Neuronal stem cell (in vitro differentiated cells): ENCODE measurements around the gene MYO10.
A peak's percentile ranks its signal among the peaks of the same experiment; 100 is the strongest.

Experiments used
- DNase-seq: peaks from one replicate; pipeline ENCODE4 v3.0.0-alpha.2; 2013; ENCODE audit warnings: low spot score
- H2AFZ ChIP-seq: one replicate; pipeline ENCODE4 v1.6.1; 2013; ENCODE audit warnings: mild to moderate bottlenecking, low read length, inconsistent platforms
- H2AK5ac ChIP-seq: 2 replicates; pipeline ENCODE4 v1.6.1; 2013; ENCODE audit warnings: low read depth, mild to moderate bottlenecking, inconsistent platforms, low read length, moderate library complexity, mixed read lengths
- H2BK120ac ChIP-seq: 2 replicates; pipeline ENCODE4 v1.6.1; 2013; ENCODE audit warnings: low read depth, mild to moderate bottlenecking, inconsistent platforms, low read length, moderate library complexity, mixed read lengths
- H2BK12ac ChIP-seq: one replicate; pipeline ENCODE4 v1.6.1; 2013; ENCODE audit warnings: low read length, inconsistent platforms
- H2BK15ac ChIP-seq: 2 replicates; pipeline ENCODE4 v1.6.1; 2013; ENCODE audit warnings: mild to moderate bottlenecking, low read length, inconsistent platforms, mixed read lengths
- H2BK5ac ChIP-seq: one replicate; pipeline ENCODE4 v1.6.1; 2013; ENCODE audit warnings: inconsistent platforms, mild to moderate bottlenecking, low read length, moderate library complexity
- H3K14ac ChIP-seq: one replicate; pipeline ENCODE4 v1.6.1; 2013; ENCODE audit warnings: low read length, inconsistent platforms
- H3K18ac ChIP-seq: 2 replicates; pipeline ENCODE4 v1.6.1; 2013; ENCODE audit warnings: low read length, inconsistent platforms
- H3K23ac ChIP-seq: 2 replicates; pipeline ENCODE4 v1.6.1; 2013; ENCODE audit warnings: low read depth, mild to moderate bottlenecking, mixed read lengths, low read length, inconsistent platforms; ENCODE audit not compliant: poor library complexity
- H3K27ac ChIP-seq: replicated peaks from 3 replicates; pipeline ENCODE4 v1.5.1; 2013; ENCODE audit warnings: low read length, inconsistent platforms
- H3K27me3 ChIP-seq, 3 experiments: 2 replicates each; pipeline ENCODE4 v1.6.1; 2013; ENCODE audit warnings: low read length in 3 of 3, mild to moderate bottlenecking in 2 of 3, inconsistent platforms in 1 of 3, low read depth in 1 of 3, mixed read lengths in 1 of 3, moderate library complexity in 1 of 3; ENCODE audit not compliant: control insufficient read depth in 3 of 3, insufficient read depth in 3 of 3
- H3K36me3 ChIP-seq, 2 donors: replicated peaks in 1 of 2; 2 replicates each; pipeline ENCODE4 v1.6.1; 2013; ENCODE audit warnings: low read length in 2 of 2; ENCODE audit not compliant: control insufficient read depth in 2 of 2, insufficient read depth in 2 of 2
- H3K4ac ChIP-seq: 2 replicates; pipeline ENCODE4 v1.6.1; 2013; ENCODE audit warnings: inconsistent platforms, mild to moderate bottlenecking, low read length, moderate library complexity
- H3K4me1 ChIP-seq, 2 donors: 1 replicate in 1 of 2; 2 replicates in 1 of 2; pipeline ENCODE4 v1.6.1; 2013; ENCODE audit warnings: low read length in 2 of 2, low read depth in 1 of 2; ENCODE audit not compliant: control insufficient read depth in 2 of 2, insufficient read depth in 1 of 2
- H3K4me2 ChIP-seq: one replicate; pipeline ENCODE4 v1.6.1; 2013; ENCODE audit warnings: mild to moderate bottlenecking, low read length, inconsistent platforms; ENCODE audit not compliant: insufficient read depth, poor library complexity, severe bottlenecking
- H3K4me3 ChIP-seq, 2 donors: 2 replicates each; pipeline ENCODE4 v1.5.1; 2013; ENCODE audit warnings: low read length in 2 of 2, mild to moderate bottlenecking in 2 of 2, inconsistent platforms in 1 of 2, moderate library complexity in 1 of 2
- H3K79me1 ChIP-seq: one replicate; pipeline ENCODE4 v1.6.1; 2013; ENCODE audit warnings: low read depth, mild to moderate bottlenecking, inconsistent platforms, low read length, moderate library complexity
- H3K9ac ChIP-seq: one replicate; pipeline ENCODE4 v1.6.1; 2013; ENCODE audit warnings: mild to moderate bottlenecking, low read depth, low read length, inconsistent platforms; ENCODE audit not compliant: poor library complexity
- H3K9me3 ChIP-seq, 2 donors: replicated peaks in 1 of 2; 2 replicates each; pipeline versions ENCODE3 to v1.6.1; 2013; ENCODE audit warnings: low read length in 2 of 2, mild to moderate bottlenecking in 2 of 2, inconsistent platforms in 1 of 2, low read depth in 1 of 2, mixed read lengths in 1 of 2, moderate library complexity in 1 of 2; ENCODE audit not compliant: control insufficient read depth in 2 of 2, insufficient read depth in 1 of 2
- H4K8ac ChIP-seq: one replicate; pipeline ENCODE4 v1.6.1; 2013; ENCODE audit warnings: low read depth, mild to moderate bottlenecking, inconsistent platforms, low read length, moderate library complexity
- H4K91ac ChIP-seq: one replicate; pipeline ENCODE4 v1.6.1; 2013; ENCODE audit warnings: low read length, low read depth, mild to moderate bottlenecking, inconsistent platforms; ENCODE audit not compliant: poor library complexity
- WGBS, 2 donors: extraction: QIAGEN DNeasy Blood & Tissue Kit; methylation state at CpG; one replicate each; pipeline ENCODE4 v1.1.7; 2013; ENCODE audit warnings: missing lambda C conversion rate in 2 of 2, mixed read lengths in 1 of 2; ENCODE audit not compliant: insufficient read length in 2 of 2, insufficient replicate concordance in 1 of 2; ENCODE audit errors: extremely low coverage in 2 of 2; 5-methylcytosine and 5-hydroxymethylcytosine counted together

The MYO10 gene

GRCh38 chr5:16797951-16798350, 138.1 kb downstream of the MYO10 start:
- no peak for DNase-seq
- H3K4me2 ChIP-seq, result no peak overlapping the region
- H2BK12ac ChIP-seq, result no peak overlapping the region
- no peak overlapping the region for H4K8ac ChIP-seq
- WGBS, 2 donors, result no CpG with 5 or more reads among the region's 2 CpGs
- no peak overlapping the region for H2BK15ac ChIP-seq
- H3K79me1 ChIP-seq, result no peaks in the 10 kb centered on the region
- no peak overlapping the region for H3K14ac ChIP-seq
- no peaks in the 10 kb centered on the region for H3K9me3 ChIP-seq
- H2BK5ac ChIP-seq, result no peak overlapping the region
- H3K4ac ChIP-seq, result no peak overlapping the region
- H2AK5ac ChIP-seq, result no peak overlapping the region
- no peak overlapping the region for H4K91ac ChIP-seq
- no peak overlapping the region for H3K4me3 ChIP-seq
- H3K27ac ChIP-seq, result no peak overlapping the region
- H3K27me3 ChIP-seq, result no peaks in the 10 kb centered on the region
- H2BK120ac ChIP-seq, result no peak overlapping the region
- peaks cover 0 to 2% of the 10 kb centered on the region in 2 donors for H3K4me1 ChIP-seq
- no peaks in the 10 kb centered on the region for H3K36me3 ChIP-seq
- H3K9ac ChIP-seq, result no peak overlapping the region
- no peak overlapping the region for H3K18ac ChIP-seq
- H3K23ac ChIP-seq, result no peak overlapping the region
- H2AFZ ChIP-seq, result no peak overlapping the region

GRCh38 chr5:16794269-16794913, 141.7 kb downstream of the MYO10 start:
- Histone ChIP-seq H3K27ac (no peak overlapping the region), H2BK120ac (no peak overlapping the region), H3K4me2 (no peak overlapping the region), H3K4me1 (no peaks in the 10 kb centered on the region), H3K79me1 (no peaks in the 10 kb centered on the region), H3K23ac (no peak overlapping the region), H3K4ac (no peak overlapping the region), H2BK15ac (no peak overlapping the region), H2AFZ (no peak overlapping the region), H2BK12ac (peak overlapping the region; percentile 46), H3K9ac (no peak overlapping the region), H2AK5ac (no peak overlapping the region), H3K18ac (no peak overlapping the region), H4K8ac (peak overlapping the region; percentile 29), H3K9me3 (no peaks in the 10 kb centered on the region), H3K27me3 (no peaks in the 10 kb centered on the region), H3K4me3 (no peak overlapping the region), H3K36me3 (peaks cover 0 to 5% of the 10 kb centered on the region in 2 donors), H4K91ac (no peak overlapping the region), H3K14ac (no peak overlapping the region), H2BK5ac (no peak overlapping the region)
- DNase-seq, result no peak
- WGBS, 2 donors, result no CpG with 5 or more reads among the region's 23 CpGs

GRCh38 chr5:16792598-16793275, 143.4 kb downstream of the MYO10 start:
- Histone ChIP-seq H3K27me3 (no peaks in the 10 kb centered on the region), H3K27ac (no peak overlapping the region), H3K9ac (no peak overlapping the region), H2AK5ac (no peak overlapping the region), H3K18ac (no peak overlapping the region), H3K4me2 (no peak overlapping the region), H3K14ac (no peak overlapping the region), H2BK5ac (no peak overlapping the region), H3K4me3 (no peak overlapping the region), H4K8ac (no peak overlapping the region), H3K4ac (no peak overlapping the region), H2BK120ac (no peak overlapping the region), H2BK15ac (no peak overlapping the region), H3K36me3 (peaks cover 0 to 5% of the 10 kb centered on the region in 2 donors), H2AFZ (no peak overlapping the region), H3K79me1 (no peaks in the 10 kb centered on the region), H3K23ac (no peak overlapping the region), H3K4me1 (no peaks in the 10 kb centered on the region), H3K9me3 (no peaks in the 10 kb centered on the region), H2BK12ac (no peak overlapping the region), H4K91ac (no peak overlapping the region)
- 100% methylated on average over 2 of the region's 13 CpGs; no CpG with 5 or more reads in 1 of the 2 donors for WGBS, 2 donors
- no peak for DNase-seq

- H3K23ac ChIP-seq, result no peak overlapping the region
- no peak for DNase-seq
- H3K9me3 ChIP-seq, result no peaks in the 10 kb centered on the region
- no peak overlapping the region for H3K9ac ChIP-seq
- no peak overlapping the region for H2BK12ac ChIP-seq
- no peak overlapping the region for H2AK5ac ChIP-seq
- H3K4me3 ChIP-seq, result no peak overlapping the region
- H2BK5ac ChIP-seq, result no peak overlapping the region
- WGBS, 2 donors, result no CpG with 5 or more reads among the region's 10 CpGs
- H3K4ac ChIP-seq, result no peak overlapping the region
- no peak overlapping the region for H3K4me2 ChIP-seq
- peaks cover 0 to 5% of the 10 kb centered on the region in 2 donors for H3K36me3 ChIP-seq
- H2BK15ac ChIP-seq, result no peak overlapping the region
- no peak overlapping the region for H4K91ac ChIP-seq
- no peaks in the 10 kb centered on the region for H3K27me3 ChIP-seq
- H3K79me1 ChIP-seq, result no peaks in the 10 kb centered on the region
- H4K8ac ChIP-seq, result no peak overlapping the region
- H3K14ac ChIP-seq, result no peak overlapping the region
- no peak overlapping the region for H2BK120ac ChIP-seq
- no peaks in the 10 kb centered on the region for H3K4me1 ChIP-seq
- H3K18ac ChIP-seq, result no peak overlapping the region
- no peak overlapping the region for H3K27ac ChIP-seq
- no peak overlapping the region for H2AFZ ChIP-seq
Observed at GRCh38 chr5:16791904-16792597, 144.0 kb downstream of the MYO10 start.
